OCI-LY3 (cell line): ENCODE results near the gene ARHGAP26.
"Not testable (repeated sequence)": the region's sequence is repeated elsewhere in the genome, so short reads cannot be mapped to it uniquely, and the experiment has no call there.

Experiments used
- H2AFZ ChIP-seq: fragments of 200-600, 300-600 bp; shearing (Covaris generic); 2 replicates; pipeline ENCODE4 v1.6.0; 2014; ENCODE audit warnings: antibody characterized with exemption, low read depth, low read length
- H3K27ac ChIP-seq: fragments of 200-600, 300-600 bp; sonication (generic); 2 replicates; pipeline ENCODE4 v1.5.1; 2014; ENCODE audit warnings: mild to moderate bottlenecking, low read length, moderate library complexity, mixed read lengths
- H3K27me3 ChIP-seq: fragments of 200-600, 300-600 bp; sonication (generic); 2 replicates; pipeline ENCODE4 v1.6.1; 2014; ENCODE audit warnings: low read depth, low read length, mixed read lengths
- H3K36me3 ChIP-seq: fragments of 200-600, 300-600 bp; sonication (generic); replicated peaks from 2 replicates; pipeline ENCODE3; 2014; ENCODE audit warnings: low read depth, low read length, mixed read lengths
- H3K4me1 ChIP-seq: fragments of 300-600, 200-600 bp; sonication (generic); 2 replicates; pipeline ENCODE4 v1.6.1; 2014; ENCODE audit warnings: low read length, mixed read lengths
- H3K4me2 ChIP-seq: fragments of 200-600, 300-600 bp; sonication (generic); 2 replicates; pipeline ENCODE4 v1.6.1; 2014; ENCODE audit warnings: low read length, mixed read lengths
- H3K4me3 ChIP-seq: fragments of 300-600, 200-600 bp; sonication (generic); 2 replicates; pipeline ENCODE4 v1.5.1; 2014; ENCODE audit warnings: antibody characterized with exemption, mild to moderate bottlenecking, low read length, moderate library complexity
- H3K79me2 ChIP-seq: fragments of 300-600, 200-600 bp; shearing (Covaris generic); 2 replicates; pipeline ENCODE4 v1.6.1; 2014; ENCODE audit warnings: mild to moderate bottlenecking, low read length, mixed read lengths
- H3K9ac ChIP-seq: fragments of 300-600, 200-600 bp; shearing (Covaris generic); 2 replicates; pipeline ENCODE4 v1.6.0; 2014; ENCODE audit warnings: mild to moderate bottlenecking, low read length, moderate library complexity
- H3K9me3 ChIP-seq: fragments of 200-600, 300-600 bp; shearing (Covaris generic); 2 replicates; pipeline ENCODE4 v1.6.1; 2014; ENCODE audit warnings: low read length, mixed read lengths; ENCODE audit not compliant: insufficient read depth
- H4K20me1 ChIP-seq: fragments of 200-600, 300-600 bp; sonication (generic); 2 replicates; pipeline ENCODE4 v1.6.1; 2016; ENCODE audit warnings: low read length, mixed read lengths; ENCODE audit not compliant: insufficient read depth
- EZH2phosphoT487 ChIP-seq: fragments of 200-600 bp; shearing (Covaris generic); IDR thresholded peaks from 2 replicates; pipeline ENCODE4 v1.6.1; 2018; ENCODE audit warnings: antibody characterized with exemption, mixed run types, low read depth
- TF ChIP-seq, protein P1 (sequence below): fragments of 200-600, 300-600 bp; sonication (generic); IDR thresholded peaks from 2 replicates; pipeline ENCODE4 v1.5.1; 2014; ENCODE audit warnings: antibody characterized with exemption, low read length, low read depth

Gene ARHGAP26

DNA sequence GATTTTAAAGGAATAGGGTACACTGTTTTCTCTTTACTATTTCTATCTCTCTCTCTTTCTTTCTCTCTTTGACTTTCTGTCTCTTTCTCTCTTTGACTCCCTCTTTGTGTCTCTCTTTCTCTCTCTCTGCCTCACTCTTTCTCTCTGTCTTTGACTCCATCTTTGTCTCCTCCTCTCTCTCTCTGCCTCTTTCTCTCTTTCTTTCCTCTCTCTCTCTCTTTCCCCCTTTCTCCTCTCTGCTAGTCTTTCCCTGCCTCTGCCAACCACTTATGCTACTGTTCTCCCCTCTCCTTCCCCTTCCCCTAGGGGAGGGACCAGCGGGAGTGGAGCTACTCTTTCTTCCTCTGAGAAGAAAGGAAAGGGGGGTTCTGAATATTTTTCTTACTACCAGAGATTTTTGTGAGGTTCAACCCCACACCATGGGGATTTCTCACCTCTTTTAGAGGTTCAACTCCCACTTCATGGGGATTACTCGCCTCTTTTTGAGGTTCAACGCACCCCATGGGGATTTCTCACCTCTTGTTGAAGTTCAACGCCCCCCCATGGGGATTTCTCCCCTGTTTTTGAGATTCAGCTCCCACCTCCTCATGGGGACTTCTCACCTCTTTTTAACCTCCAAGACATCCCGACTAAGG, 323.4 kb downstream of the ARHGAP26 start:
- Histone ChIP-seq H2AFZ (peak overlapping the region; percentile 78; the same call in 1 of the 2 replicates), H3K27me3 (no peaks in the 10 kb centered on the region), H3K36me3 (no peaks in the 10 kb centered on the region), H3K79me2 (no peaks in the 10 kb centered on the region), H3K9ac (peak overlapping the region; percentile 53), H3K9me3 (no peaks in the 10 kb centered on the region), H3K4me1 (peaks cover 14% of the 10 kb centered on the region), H3K4me3 (peak overlapping the region; percentile 57), H3K27ac (no peak overlapping the region), H3K4me2 (peak overlapping the region; percentile 67), H4K20me1 (no peaks in the 10 kb centered on the region)
- TF ChIP-seq EZH2phosphoT487, result no peak
- TF ChIP-seq, protein P1, sequence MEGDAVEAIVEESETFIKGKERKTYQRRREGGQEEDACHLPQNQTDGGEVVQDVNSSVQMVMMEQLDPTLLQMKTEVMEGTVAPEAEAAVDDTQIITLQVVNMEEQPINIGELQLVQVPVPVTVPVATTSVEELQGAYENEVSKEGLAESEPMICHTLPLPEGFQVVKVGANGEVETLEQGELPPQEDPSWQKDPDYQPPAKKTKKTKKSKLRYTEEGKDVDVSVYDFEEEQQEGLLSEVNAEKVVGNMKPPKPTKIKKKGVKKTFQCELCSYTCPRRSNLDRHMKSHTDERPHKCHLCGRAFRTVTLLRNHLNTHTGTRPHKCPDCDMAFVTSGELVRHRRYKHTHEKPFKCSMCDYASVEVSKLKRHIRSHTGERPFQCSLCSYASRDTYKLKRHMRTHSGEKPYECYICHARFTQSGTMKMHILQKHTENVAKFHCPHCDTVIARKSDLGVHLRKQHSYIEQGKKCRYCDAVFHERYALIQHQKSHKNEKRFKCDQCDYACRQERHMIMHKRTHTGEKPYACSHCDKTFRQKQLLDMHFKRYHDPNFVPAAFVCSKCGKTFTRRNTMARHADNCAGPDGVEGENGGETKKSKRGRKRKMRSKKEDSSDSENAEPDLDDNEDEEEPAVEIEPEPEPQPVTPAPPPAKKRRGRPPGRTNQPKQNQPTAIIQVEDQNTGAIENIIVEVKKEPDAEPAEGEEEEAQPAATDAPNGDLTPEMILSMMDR, result no peak

DNA sequence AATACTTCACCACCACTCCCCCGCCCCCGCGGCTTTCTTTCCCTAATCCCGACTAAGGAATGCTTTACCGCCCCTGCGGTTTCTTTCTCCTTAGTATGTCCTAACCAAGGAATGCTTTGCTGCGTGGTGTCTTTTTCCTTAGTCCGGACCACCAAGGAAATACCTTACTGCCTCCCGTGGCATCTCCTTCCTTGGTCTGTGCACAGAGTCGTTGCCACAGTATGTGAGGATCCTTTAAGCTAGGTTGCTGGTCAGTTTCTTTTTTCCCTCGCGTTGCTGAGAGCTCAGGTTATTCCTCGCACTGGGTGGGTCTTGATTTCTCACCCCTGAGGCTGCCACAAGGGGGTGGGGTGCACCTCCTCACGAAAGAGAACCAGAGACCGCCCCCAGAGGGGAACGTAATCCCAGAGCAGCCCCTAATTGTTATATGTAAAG, 323.9 kb downstream of the ARHGAP26 start:
- peak overlapping the region; percentile 53 for H3K9ac ChIP-seq
- H3K4me3 ChIP-seq, result peak overlapping the region; percentile 57
- H3K4me2 ChIP-seq, result peak overlapping the region; percentile 67
- no peaks in the 10 kb centered on the region for H3K36me3 ChIP-seq
- TF ChIP-seq, protein P1, result peak; percentile 30
- TF ChIP-seq EZH2phosphoT487, result no peak
- H3K79me2 ChIP-seq, result no peaks in the 10 kb centered on the region
- no peaks in the 10 kb centered on the region for H4K20me1 ChIP-seq
- H3K9me3 ChIP-seq, result no peaks in the 10 kb centered on the region
- H3K4me1 ChIP-seq, result peaks cover 17% of the 10 kb centered on the region
- H2AFZ ChIP-seq, result peak overlapping the region; percentile 78; the same call in 1 of the 2 replicates
- H3K27ac ChIP-seq, result no peak overlapping the region
- no peaks in the 10 kb centered on the region for H3K27me3 ChIP-seq

DNA sequence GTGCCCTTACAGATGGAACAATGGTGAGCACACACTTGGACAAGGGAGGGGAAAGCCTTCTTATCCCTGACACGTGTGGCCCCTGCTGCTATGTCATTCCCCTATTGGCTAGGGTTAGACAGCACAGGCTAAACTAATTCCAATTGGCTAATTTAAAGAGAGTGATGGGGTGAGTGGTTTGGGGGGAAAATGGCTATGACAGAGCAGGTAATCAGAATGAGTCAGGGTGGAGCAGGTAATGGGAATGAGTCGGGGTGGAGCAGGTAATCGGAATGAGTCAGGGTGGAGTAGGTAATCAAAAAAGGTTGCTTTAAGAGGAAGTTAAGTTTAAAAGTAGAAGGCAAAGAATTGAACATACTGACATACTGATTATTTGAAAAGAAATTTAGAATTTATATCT, 324.4 kb downstream of the ARHGAP26 start:
- H3K9me3 ChIP-seq, H3K79me2 ChIP-seq, H3K27ac ChIP-seq, H4K20me1 ChIP-seq, H3K27me3 ChIP-seq, H3K36me3 ChIP-seq: not testable (repeated sequence)
- Histone ChIP-seq H3K4me1 (peaks cover 22% of the 10 kb centered on the region), H2AFZ (peak overlapping the region; percentile 78; the same call in 1 of the 2 replicates), H3K9ac (peak overlapping the region; percentile 53; the same call in 1 of the 2 replicates), H3K4me3 (peak overlapping the region; percentile 57), H3K4me2 (peak overlapping the region; percentile 67)

DNA sequence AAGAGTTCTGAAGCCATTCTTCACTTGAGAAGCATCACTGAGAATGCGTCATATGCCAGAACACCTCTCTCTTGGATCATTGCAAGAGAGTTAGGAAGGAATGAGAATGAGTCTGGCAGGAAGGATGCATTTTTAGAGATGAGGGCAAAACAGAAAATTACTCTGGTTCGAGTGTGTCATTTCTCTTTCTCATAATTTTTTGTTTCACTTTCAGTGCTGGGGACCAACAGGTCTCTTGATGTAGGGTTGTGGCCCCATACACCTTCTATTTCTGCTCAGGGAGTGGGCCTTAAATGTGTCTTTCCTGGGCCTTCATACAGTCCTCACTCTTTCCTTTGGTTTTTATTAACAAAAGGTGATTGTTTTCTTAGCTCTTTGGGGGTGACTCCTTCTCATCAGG, 330.9 kb downstream of the ARHGAP26 start:
- H3K79me2 ChIP-seq, result no peaks in the 10 kb centered on the region
- no peak for TF ChIP-seq EZH2phosphoT487
- TF ChIP-seq, protein P1, result no peak
- peak overlapping the region; percentile 26; the same call in 1 of the 2 replicates for H3K4me3 ChIP-seq
- H3K36me3 ChIP-seq, result no peaks in the 10 kb centered on the region
- peaks cover 30% of the 10 kb centered on the region for H3K4me1 ChIP-seq
- peak overlapping the region; percentile 8; the same call in 1 of the 2 replicates for H3K9ac ChIP-seq
- peak overlapping the region; percentile 62; the same call in 1 of the 2 replicates for H2AFZ ChIP-seq
- H3K9me3 ChIP-seq, result no peaks in the 10 kb centered on the region
- no peaks in the 10 kb centered on the region for H4K20me1 ChIP-seq
- no peak overlapping the region for H3K27ac ChIP-seq
- no peaks in the 10 kb centered on the region for H3K27me3 ChIP-seq
- peak overlapping the region; percentile 70 for H3K4me2 ChIP-seq
